GM18873 (cell line): ENCODE results near the gene CATSPER1.
A peak's percentile ranks its signal among the peaks of the same experiment; 100 is the strongest.

ENCODE experiments used
- ATAC-seq: cut with Tn5 transposase; IDR thresholded peaks from one replicate; pipeline ENCODE4 v1.9.1; 2021; ENCODE audit warnings: mild to moderate bottlenecking, moderate library complexity, moderate number of reproducible peaks; ENCODE audit not compliant: unreplicated experiment, low FRiP score

CATSPER1 gene

DNA sequence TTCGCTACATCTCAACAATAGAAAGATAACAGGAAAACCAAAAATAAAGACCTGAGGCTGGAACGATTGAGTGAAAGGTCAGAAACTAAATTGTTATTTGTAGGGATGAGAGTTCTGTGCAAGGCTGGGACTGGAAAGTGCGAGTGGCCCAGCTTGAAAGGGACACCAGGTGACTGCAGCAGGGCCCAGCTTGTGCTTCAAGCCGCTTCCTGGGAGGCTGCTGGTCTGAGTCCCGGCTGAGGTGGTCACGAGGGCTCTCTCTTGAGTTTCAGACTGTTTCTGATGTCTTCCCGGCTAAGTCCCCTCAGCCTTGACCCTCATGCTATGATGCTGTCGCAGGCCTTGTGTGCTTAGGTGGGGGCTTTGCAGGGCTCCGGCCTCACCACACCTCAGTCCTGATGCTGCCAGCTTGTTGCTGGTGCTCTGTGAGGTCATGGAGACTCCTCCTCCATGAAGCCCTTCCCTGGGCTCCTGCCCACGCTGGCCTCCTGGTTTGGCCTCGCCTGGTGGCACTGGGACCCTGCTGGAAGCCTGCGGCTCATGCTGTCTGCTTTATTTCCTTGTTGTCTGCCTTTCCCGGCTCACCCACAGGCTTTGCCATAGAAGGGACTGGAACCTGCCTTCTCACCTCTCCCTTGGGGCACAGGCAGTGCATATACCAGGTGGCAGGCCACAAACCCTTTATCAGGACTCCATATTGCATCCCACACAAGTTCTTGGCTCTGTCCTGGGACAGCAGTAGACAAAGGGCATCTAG, 20.0 kb downstream of the CATSPER1 start:
- no peak for ATAC-seq

DNA sequence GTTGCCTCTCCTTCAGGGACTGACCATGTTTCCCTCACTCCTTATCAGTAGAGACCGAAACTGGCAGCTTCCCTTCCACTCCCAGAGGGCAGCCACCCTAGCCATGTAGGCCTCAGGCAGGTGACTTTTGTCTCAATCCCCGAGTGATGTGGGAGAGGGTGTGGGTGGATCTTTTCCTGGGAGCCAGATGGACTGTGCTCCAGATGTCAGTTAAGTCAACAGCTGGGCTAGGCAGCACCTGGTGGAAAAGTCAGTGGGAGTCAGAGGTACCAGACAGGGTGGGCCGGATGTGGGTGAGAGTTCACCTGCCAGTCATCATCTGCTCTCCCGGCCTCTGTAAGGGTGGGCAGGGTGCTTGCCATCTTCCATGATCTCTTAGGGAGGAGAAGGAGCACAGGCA, 22.1 kb downstream of the CATSPER1 start:
- no peak for ATAC-seq

DNA sequence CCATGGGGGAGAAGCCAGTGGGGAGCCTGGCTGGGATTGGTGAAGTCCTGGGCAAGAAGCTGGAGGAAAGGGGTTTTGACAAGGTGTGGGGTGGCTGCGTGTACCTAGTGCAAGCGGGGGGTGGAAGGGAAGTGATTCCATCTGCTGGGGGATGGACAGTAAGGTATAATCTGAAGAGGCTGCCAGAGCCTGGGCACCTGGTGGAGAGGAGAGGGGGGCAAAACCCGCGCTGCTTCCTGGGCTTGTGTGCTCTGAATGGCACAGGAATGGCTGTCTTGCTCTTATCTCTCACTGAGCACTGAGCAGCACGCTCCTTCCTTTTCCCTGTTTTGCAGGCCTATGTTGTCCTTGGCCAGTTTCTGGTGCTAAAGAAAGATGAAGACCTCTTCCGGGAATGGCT, 23.0 kb downstream of the CATSPER1 start:
- ATAC-seq, result no peak

DNA sequence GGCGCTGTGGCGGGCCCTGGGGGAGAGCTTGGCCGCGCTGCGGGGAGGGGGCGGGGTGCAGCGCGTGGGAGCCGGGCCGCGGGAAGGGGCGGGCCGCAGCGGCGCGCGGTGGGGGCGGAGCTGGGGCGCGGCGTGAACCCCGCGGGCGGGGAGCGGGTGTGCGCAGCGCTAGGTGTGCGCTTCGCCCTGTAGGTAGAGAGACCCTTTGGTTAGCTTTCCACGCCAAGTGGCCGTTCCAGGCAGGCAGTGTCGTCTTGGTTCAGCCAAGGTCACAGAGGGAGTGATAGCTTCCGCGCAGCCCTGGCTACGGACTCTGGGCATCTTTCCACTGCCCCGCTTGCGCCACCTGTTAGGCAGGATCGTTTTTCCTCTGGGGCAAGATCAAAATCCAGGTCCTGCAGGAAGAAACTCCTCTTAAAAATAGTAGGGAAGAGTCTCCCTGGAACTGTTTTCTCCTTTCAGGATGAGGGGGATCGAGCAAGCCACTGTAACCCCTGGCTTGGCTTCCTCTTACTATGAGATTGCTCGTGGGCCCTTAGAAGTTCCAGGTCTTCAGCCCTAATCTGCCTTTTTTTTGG, 23.5 kb downstream of the CATSPER1 start:
- ATAC-seq, result peak; percentile 17

DNA sequence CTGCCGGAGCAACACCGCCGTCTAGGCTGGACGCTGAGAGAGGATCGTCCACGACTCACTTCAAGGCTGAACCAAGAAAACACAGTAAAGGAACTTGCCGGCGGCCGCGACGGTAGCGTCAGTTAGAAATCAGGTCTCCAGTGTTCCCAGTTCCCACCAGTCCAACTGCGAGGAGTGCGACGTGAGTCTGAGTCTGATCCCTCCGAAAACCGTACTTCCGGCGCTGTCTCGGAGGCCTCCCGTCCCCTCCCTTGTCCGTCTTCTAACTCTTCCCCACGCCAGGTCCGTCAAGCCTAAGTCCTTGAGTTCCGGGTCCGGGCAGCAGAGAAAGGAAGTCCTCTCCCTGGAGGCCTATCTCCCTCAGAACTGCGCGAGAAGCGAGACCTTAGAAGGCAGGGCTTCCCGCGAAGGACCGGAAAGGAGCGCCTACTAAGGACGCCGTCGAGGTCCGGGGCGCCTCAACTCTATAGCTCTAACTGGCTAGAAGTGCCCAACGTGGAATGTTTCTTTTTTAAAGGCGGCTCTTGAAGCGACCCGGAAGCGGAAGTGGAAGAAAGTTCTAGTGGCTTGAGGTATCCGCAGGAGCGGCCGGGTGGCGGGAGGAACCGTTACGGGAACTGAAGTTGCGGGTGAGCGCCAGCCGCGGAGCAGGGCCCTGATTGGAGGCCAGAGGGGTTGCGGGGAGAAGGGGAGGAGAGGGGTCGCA, 24.2 kb downstream of the CATSPER1 start, which contains the start of the genes BANF1 and EIF1AD:
Gene BANF1 (plus strand): TSS at position 562 of the 706 bp plus-strand sequence. CDS start 748 bp downstream, outside the sequence.
Gene EIF1AD (minus strand): TSS at position 216 of the 706 bp plus-strand sequence. CDS start 1,768 bp downstream, outside the sequence.
- ATAC-seq, result peak; percentile 70

DNA sequence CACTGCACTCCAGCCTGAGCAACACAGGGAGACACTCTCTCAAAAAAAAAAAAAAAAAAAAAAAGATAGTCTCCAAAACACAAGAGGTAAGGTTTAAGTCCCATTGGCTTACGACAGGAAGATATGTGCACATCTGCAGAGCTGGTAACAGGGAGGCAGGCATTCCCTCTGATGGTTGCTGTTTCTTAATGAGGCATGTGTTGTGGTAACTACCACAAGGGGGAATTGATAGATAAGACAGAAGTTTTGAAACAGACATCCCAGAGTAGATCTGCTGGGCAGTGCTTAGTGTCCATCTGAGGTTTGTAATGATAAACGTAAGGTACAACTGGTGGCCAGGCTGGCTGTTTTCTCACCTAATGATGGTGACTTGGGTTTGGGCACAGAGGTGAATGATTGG, 29.0 kb downstream of the CATSPER1 start:
- ATAC-seq, result no peak

DNA sequence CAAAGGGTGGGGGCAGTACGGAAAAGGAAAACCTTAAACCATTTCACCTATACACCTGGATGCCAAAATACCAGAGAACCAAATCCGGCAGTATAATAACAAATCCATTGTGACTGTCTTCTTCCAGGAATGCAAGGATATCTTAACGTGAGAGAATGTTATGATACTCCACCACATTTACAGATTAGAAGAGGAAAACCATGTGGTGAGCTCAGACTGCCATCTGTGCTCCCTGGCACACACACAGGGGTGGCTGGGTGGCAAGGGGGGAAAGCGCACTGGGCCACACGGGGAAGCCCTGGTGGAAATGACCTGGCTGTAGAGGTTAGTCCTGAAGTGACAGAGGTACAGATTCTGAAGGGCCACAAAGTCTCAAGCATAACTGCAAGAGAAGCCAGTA, 34.2 kb downstream of the CATSPER1 start:
- no peak for ATAC-seq

GRCh38 chr11:65988791-65989592, 37.3 kb downstream of the CATSPER1 start:
- peak; percentile 87 for ATAC-seq

DNA sequence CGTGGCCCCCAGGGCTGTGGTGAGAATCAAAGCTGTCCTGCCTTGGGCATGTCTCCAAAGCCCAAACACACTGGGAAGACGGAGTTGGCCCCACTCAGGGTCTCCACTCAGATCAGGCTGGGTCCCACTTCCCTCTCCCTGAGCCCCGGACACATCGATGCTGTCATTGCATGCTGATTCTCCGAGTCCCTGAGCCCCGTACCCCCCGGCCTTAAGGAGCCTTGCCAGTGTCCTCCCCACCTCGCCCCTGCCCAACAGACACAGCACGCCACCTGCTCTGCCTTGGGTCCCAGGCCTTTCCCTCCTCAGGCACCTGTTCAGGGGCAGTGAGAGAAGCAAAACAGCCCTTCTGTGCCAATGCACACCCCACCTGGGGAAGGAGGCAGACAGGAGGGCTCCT, 38.9 kb downstream of the CATSPER1 start:
- ATAC-seq, result no peak

- ATAC-seq, result no peak
These were observed 42.7 kb downstream of the CATSPER1 start for GRCh38 chr11:65983589-65983987.

GRCh38 chr11:65982824-65983588, 43.3 kb downstream of the CATSPER1 start:
- ATAC-seq, result no peak

DNA sequence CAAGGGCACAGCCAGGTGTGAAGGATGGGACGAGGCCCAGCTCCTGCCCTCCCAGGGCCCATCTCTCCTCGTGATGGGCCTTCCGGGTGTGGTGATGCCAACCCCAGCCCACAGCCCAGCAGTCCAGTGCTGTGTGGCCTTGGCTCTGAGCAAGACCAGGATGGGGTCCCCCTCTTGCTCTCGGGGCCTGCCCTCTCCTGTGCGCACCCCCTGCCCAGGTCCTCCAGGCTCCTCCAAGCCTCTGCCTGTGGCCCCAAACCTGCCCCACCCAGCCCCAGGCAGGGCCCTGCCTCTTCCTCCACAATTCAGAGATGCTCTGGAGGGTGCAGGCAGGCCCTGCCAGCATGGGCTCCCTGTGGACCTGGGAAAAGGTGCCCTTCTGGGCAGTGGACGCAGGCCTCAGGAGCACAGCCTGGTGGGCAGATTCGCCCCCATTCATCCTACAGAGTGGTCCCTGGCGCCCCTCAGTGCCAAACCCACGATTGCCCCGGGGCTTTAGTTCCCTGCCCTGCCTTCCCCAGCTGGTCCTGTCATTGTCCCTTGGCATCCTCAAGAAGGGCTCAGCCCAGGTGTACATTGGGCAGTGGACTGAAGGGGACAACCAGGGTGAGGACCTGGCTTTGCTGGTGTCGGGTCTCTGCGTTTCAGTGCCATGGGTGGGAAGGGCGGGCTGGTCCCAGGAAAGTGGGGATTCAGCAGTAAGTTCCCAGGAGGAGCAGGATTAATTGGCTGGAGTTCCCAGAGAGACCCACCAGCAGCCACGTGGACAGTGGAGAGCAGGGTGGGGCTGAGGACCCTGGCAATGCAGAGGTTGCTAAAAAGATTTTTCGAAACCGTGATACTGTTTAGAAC, 44.1 kb downstream of the CATSPER1 start:
- no peak for ATAC-seq

DNA sequence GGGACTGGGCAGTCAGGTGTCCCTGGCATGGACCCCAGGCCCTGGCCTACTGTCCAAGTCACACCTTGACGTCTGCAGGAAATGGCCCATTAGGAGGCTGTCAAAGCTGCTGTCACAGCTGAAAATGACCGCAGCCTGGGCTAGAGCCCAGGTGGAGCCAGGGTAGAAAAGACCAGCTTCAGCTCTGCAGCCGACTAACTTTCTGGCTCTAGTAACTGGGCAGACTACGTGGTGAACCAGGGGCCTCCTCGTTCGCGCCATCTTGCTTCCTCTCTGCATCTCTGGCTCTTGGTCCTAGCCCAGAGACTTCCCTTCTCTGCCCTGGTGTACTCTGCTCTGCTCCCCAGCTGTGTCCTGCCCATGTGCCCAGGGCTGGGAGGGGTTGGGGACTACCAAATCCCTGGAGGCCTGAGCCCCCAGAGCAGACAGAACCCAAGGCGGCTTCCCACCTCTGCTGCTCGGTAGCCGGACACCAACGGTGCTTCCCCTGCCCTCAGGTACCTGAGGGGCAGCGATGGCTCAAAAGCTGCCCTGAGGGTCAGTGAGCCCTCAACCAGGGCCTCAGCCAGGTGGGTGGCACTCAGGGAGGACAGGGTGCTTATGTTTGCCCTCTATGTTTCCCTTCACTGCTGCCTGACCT, 45.1 kb downstream of the CATSPER1 start:
- ATAC-seq, result no peak

GRCh38 chr11:65979261-65979759, 47.0 kb downstream of the CATSPER1 start:
- ATAC-seq, result no peak

- ATAC-seq, result no peak
These were observed 47.7 kb downstream of the CATSPER1 start for GRCh38 chr11:65978391-65979238.

GRCh38 chr11:65977621-65978390, 48.5 kb downstream of the CATSPER1 start:
- no peak for ATAC-seq
